ENCODE results near the gene MOB3B. TPM values are rescaled to one million over a fixed set of nuclear protein-coding genes. Genes with fewer than 3 reads are reported as not detected.

MOB3B gene
- total RNA-seq, 3 donors from 2014 or later (not counting 1 experiment from before 2014, with no cell fraction given) = 0.23 to 0.30 (median 0.28) TPM

GRCh38 chr9:27368316-27368985 is 161.2 kb downstream of the MOB3B start:
- WGBS (ENCODE audit: insufficient coverage) = 94% methylated on average over 6 of the region's 7 CpGs
- intact Hi-C loops (cut with micrococcal nuclease) = no loop called here
- Mint-ChIP-seq H3K9me3 (peaks cover 0 to 3% of the 10 kb centered on the region in 2 donors), H3K36me3 (no peaks in the 10 kb centered on the region), H3K27me3 (ENCODE audit: low read depth in 2 of 2) (peaks cover 4 to 8% of the 10 kb centered on the region in 2 donors), H3K27ac (no peak overlapping the region), H3K4me1 (peaks cover 0 to 17% of the 10 kb centered on the region in 2 donors), H3K4me3 (no peak overlapping the region)
- TF ChIP-seq CTCF (IDR thresholded peaks at IDR 0.05) = no peak
- ATAC-seq = no peak
- no peak overlapping the region for H3K4me3 ChIP-seq (ENCODE audit: low read length)
- H3K27ac ChIP-seq (ENCODE audit: low read length) = no peak overlapping the region
- no peak for DNase-seq
- no peaks in the 10 kb centered on the region for H3K9me3 ChIP-seq (ENCODE audit: control insufficient read depth, insufficient read depth, low read length)
- peaks cover 14% of the 10 kb centered on the region for H3K4me1 ChIP-seq (ENCODE audit: control insufficient read depth, insufficient read depth, low read length)
- no peaks in the 10 kb centered on the region for H3K27me3 ChIP-seq (ENCODE audit: control insufficient read depth, insufficient read depth, low read length)
- no peaks in the 10 kb centered on the region for H3K36me3 ChIP-seq (ENCODE audit: control insufficient read depth, insufficient read depth, low read length)

DNA sequence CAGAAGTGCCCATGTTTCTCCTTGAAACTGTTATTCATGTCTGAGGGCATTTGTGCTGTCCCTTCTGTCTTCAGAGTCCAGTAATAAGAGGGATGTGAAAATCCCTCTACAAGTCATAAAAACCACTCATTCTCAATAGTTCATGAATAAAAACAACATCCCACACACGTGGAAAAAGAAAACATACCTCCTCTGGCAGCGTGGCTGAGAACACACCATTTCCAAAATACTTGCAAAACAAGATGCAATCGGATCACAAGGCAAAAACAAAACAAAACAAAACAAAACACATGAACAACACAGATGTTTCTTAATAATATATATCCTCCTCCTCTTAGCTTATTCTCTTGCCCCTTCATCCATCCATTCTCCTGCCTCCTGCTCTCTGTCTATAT is 161.7 kb downstream of the MOB3B start:
- no peak overlapping the region for H3K4me3 ChIP-seq (ENCODE audit: low read length)
- ATAC-seq (no peak), DNase-seq (no peak)
- peaks cover 14% of the 10 kb centered on the region for H3K4me1 ChIP-seq (ENCODE audit: control insufficient read depth, insufficient read depth, low read length)
- H3K36me3 ChIP-seq (ENCODE audit: control insufficient read depth, insufficient read depth, low read length) = no peaks in the 10 kb centered on the region
- H3K36me3 Mint-ChIP-seq = no peaks in the 10 kb centered on the region
- no peaks in the 10 kb centered on the region for H3K9me3 ChIP-seq (ENCODE audit: control insufficient read depth, insufficient read depth, low read length)
- H3K9me3 Mint-ChIP-seq = peaks cover 0 to 3% of the 10 kb centered on the region in 2 donors
- H3K4me1 Mint-ChIP-seq = peaks cover 0 to 17% of the 10 kb centered on the region in 2 donors
- no peak overlapping the region for H3K27ac ChIP-seq (ENCODE audit: low read length)
- TF ChIP-seq CTCF (IDR thresholded peaks at IDR 0.05) = no peak
- no peak overlapping the region for H3K4me3 Mint-ChIP-seq
- H3K27me3 Mint-ChIP-seq (ENCODE audit: low read depth in 2 of 2) = peaks cover 4 to 8% of the 10 kb centered on the region in 2 donors
- intact Hi-C loops (cut with micrococcal nuclease) = no loop called here
- 83% methylated on average over 3 of the region's 3 CpGs for WGBS (ENCODE audit: insufficient coverage)
- H3K27ac Mint-ChIP-seq = no peak overlapping the region
- H3K27me3 ChIP-seq (ENCODE audit: control insufficient read depth, insufficient read depth, low read length) = no peaks in the 10 kb centered on the region

DNA sequence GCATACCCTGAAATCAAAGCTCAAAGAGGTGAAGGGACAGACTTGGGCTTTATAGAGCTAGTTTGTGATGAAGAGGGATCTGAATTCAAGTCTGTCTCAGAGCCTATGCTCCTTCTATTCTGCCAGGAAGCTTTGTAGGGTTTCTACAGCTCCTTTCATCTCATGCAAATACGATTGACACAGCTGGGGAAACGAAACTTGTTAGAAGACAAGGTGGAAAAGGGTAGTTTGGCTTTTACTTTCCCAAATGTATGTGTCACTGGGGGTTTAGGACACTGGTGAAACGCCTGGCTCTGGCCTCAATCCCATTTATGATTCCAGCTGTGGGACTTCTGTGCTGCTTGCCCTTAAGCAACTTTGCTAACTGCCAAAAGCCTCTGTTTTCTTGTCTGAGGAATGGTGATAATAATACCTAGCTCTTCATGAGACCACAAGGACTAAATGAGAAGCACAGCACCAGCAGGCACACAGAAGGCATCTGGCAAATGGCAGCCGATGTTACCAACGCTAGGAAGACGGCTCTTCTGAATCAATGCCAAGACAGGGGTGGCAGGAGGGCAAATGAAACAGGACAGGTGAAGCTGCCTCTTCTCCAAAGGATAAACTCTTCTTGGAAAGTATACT is 162.3 kb downstream of the MOB3B start:
- H3K4me1 ChIP-seq (ENCODE audit: control insufficient read depth, insufficient read depth, low read length) = peaks cover 14% of the 10 kb centered on the region
- TF ChIP-seq CTCF (IDR thresholded peaks at IDR 0.05) = no peak
- H3K9me3 Mint-ChIP-seq = peaks cover 0 to 3% of the 10 kb centered on the region in 2 donors
- intact Hi-C loops (cut with micrococcal nuclease) = no loop called here
- no peaks in the 10 kb centered on the region for H3K9me3 ChIP-seq (ENCODE audit: control insufficient read depth, insufficient read depth, low read length)
- H3K27ac ChIP-seq (ENCODE audit: low read length) = no peak overlapping the region
- ATAC-seq (no peak), DNase-seq (no peak)
- no peaks in the 10 kb centered on the region for H3K27me3 ChIP-seq (ENCODE audit: control insufficient read depth, insufficient read depth, low read length)
- H3K36me3 ChIP-seq (ENCODE audit: control insufficient read depth, insufficient read depth, low read length) = no peaks in the 10 kb centered on the region
- no peak overlapping the region for H3K27ac Mint-ChIP-seq
- 56% methylated on average over 6 of the region's 6 CpGs for WGBS (ENCODE audit: insufficient coverage)
- H3K36me3 Mint-ChIP-seq = no peaks in the 10 kb centered on the region
- H3K27me3 Mint-ChIP-seq (ENCODE audit: low read depth in 2 of 2) = peaks cover 4 to 8% of the 10 kb centered on the region in 2 donors
- H3K4me1 Mint-ChIP-seq = peaks cover 0 to 17% of the 10 kb centered on the region in 2 donors
- H3K4me3 Mint-ChIP-seq = no peak overlapping the region
- H3K4me3 ChIP-seq (ENCODE audit: low read length) = no peak overlapping the region

Measured in natural killer cell (primary cell).